Ishikawa (cell line): ENCODE results near the gene TMPRSS7.

Experiments used
- CEBPB ChIP-seq: IDR thresholded peaks from 2 replicates; pipeline ENCODE4 v1.6.1; 2012
- CREB1 ChIP-seq: IDR thresholded peaks from 2 replicates; pipeline ENCODE4 v1.6.1; 2012; ENCODE audit warnings: low read depth
- EGR1 ChIP-seq: IDR thresholded peaks from 2 replicates; pipeline ENCODE4 v1.6.1; 2012
- EP300 ChIP-seq: IDR thresholded peaks from 2 replicates; pipeline ENCODE4 v1.6.1; 2012; ENCODE audit warnings: borderline replicate concordance
- FOXM1 ChIP-seq: IDR thresholded peaks from 2 replicates; pipeline ENCODE4 v1.6.1; 2012; ENCODE audit warnings: low read depth, borderline replicate concordance
- NFIC ChIP-seq: IDR thresholded peaks from 2 replicates; pipeline ENCODE4 v1.6.1; 2012
- RAD21 ChIP-seq: IDR thresholded peaks from 2 replicates; pipeline ENCODE4 v1.6.1; 2012; ENCODE audit warnings: low read depth
- TAF1 ChIP-seq: IDR thresholded peaks from 2 replicates; pipeline ENCODE4 v1.6.1; 2012; ENCODE audit warnings: low read depth, mild to moderate bottlenecking
- TCF12 ChIP-seq: IDR thresholded peaks from 2 replicates; pipeline ENCODE4 v1.6.1; 2012; ENCODE audit warnings: low read depth
- TEAD4 ChIP-seq: IDR thresholded peaks from 2 replicates; pipeline ENCODE4 v1.6.1; 2012
- YY1 ChIP-seq: IDR thresholded peaks from 2 replicates; pipeline ENCODE4 v1.6.1; 2012; ENCODE audit warnings: low read depth
- ZBTB7A ChIP-seq: IDR thresholded peaks from 2 replicates; pipeline ENCODE4 v1.6.1; 2012; ENCODE audit warnings: low read depth
- TF ChIP-seq, protein P1 (sequence below): IDR thresholded peaks from 2 replicates; pipeline ENCODE4 v1.6.1; 2012; ENCODE audit warnings: low read depth, mild to moderate bottlenecking
- TF ChIP-seq, protein P2 (sequence below): IDR thresholded peaks from 2 replicates; pipeline ENCODE4 v1.6.1; 2012
- TF ChIP-seq, protein P3 (sequence below): IDR thresholded peaks from 2 replicates; pipeline ENCODE4 v1.6.1; 2012

TMPRSS7 gene, protein sequence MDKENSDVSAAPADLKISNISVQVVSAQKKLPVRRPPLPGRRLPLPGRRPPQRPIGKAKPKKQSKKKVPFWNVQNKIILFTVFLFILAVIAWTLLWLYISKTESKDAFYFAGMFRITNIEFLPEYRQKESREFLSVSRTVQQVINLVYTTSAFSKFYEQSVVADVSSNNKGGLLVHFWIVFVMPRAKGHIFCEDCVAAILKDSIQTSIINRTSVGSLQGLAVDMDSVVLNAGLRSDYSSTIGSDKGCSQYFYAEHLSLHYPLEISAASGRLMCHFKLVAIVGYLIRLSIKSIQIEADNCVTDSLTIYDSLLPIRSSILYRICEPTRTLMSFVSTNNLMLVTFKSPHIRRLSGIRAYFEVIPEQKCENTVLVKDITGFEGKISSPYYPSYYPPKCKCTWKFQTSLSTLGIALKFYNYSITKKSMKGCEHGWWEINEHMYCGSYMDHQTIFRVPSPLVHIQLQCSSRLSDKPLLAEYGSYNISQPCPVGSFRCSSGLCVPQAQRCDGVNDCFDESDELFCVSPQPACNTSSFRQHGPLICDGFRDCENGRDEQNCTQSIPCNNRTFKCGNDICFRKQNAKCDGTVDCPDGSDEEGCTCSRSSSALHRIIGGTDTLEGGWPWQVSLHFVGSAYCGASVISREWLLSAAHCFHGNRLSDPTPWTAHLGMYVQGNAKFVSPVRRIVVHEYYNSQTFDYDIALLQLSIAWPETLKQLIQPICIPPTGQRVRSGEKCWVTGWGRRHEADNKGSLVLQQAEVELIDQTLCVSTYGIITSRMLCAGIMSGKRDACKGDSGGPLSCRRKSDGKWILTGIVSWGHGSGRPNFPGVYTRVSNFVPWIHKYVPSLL

DNA sequence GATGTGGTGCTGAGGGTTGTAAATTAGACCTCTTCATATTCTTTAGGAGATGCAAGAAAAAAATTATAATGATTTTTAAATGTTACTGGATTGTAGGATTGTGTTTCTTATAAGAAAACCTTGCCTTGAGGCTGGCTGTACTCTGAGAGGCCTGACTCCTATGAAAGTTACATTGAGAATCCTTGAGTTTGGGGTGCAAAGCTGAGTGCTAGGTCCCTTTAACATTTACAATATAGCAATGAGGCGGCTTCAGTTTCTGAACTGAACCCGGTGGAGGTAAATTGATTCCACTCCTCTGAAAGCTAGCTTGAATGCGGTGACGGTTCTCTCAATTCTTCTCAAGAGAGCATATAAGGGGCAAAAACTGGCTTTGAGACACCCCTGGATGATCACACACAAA is at the start of gene TMPRSS7:
TSS of gene TMPRSS7 (plus strand) at position 301 of the 400 bp plus-strand sequence. CDS start 110 bp downstream, outside the sequence.
- no peak for TF ChIP-seq YY1
- no peak for TF ChIP-seq TCF12
- TF ChIP-seq NFIC: no peak
- TF ChIP-seq FOXM1: no peak
- no peak for TF ChIP-seq ZBTB7A
- TF ChIP-seq TEAD4: no peak
- TF ChIP-seq EP300: no peak
- TF ChIP-seq EGR1: no peak
- no peak for TF ChIP-seq RAD21
- TF ChIP-seq CEBPB: no peak
- TF ChIP-seq CREB1: no peak
- TF ChIP-seq, protein P1, sequence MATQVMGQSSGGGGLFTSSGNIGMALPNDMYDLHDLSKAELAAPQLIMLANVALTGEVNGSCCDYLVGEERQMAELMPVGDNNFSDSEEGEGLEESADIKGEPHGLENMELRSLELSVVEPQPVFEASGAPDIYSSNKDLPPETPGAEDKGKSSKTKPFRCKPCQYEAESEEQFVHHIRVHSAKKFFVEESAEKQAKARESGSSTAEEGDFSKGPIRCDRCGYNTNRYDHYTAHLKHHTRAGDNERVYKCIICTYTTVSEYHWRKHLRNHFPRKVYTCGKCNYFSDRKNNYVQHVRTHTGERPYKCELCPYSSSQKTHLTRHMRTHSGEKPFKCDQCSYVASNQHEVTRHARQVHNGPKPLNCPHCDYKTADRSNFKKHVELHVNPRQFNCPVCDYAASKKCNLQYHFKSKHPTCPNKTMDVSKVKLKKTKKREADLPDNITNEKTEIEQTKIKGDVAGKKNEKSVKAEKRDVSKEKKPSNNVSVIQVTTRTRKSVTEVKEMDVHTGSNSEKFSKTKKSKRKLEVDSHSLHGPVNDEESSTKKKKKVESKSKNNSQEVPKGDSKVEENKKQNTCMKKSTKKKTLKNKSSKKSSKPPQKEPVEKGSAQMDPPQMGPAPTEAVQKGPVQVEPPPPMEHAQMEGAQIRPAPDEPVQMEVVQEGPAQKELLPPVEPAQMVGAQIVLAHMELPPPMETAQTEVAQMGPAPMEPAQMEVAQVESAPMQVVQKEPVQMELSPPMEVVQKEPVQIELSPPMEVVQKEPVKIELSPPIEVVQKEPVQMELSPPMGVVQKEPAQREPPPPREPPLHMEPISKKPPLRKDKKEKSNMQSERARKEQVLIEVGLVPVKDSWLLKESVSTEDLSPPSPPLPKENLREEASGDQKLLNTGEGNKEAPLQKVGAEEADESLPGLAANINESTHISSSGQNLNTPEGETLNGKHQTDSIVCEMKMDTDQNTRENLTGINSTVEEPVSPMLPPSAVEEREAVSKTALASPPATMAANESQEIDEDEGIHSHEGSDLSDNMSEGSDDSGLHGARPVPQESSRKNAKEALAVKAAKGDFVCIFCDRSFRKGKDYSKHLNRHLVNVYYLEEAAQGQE: no peak
- TF ChIP-seq, protein P2, sequence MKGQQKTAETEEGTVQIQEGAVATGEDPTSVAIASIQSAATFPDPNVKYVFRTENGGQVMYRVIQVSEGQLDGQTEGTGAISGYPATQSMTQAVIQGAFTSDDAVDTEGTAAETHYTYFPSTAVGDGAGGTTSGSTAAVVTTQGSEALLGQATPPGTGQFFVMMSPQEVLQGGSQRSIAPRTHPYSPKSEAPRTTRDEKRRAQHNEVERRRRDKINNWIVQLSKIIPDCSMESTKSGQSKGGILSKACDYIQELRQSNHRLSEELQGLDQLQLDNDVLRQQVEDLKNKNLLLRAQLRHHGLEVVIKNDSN: no peak
- TF ChIP-seq TAF1: no peak
- TF ChIP-seq, protein P3, sequence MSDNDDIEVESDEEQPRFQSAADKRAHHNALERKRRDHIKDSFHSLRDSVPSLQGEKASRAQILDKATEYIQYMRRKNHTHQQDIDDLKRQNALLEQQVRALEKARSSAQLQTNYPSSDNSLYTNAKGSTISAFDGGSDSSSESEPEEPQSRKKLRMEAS: no peak

DNA sequence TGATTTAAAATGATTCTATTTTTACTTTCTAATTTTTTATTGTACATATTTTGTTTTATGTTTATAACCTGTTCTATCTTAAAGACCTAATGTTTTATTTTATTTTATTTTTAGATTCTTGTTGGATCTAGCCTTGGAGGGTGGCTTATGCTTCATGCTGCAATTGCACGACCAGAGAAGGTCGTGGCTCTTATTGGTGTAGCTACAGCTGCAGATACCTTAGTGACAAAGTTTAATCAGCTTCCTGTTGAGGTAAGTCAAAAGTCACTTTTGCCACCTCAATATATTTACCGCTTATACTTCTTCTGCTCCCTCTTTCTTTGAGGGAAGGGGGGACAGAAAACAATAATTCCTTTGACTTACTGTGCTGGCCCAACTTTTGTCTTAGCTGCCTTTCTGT is 47.7 kb upstream of the TMPRSS7 start:
- TF ChIP-seq, protein P1: no peak
- TF ChIP-seq TAF1: no peak
- TF ChIP-seq FOXM1: no peak
- TF ChIP-seq RAD21: no peak
- no peak for TF ChIP-seq NFIC
- TF ChIP-seq, protein P3: no peak
- no peak for TF ChIP-seq EP300
- TF ChIP-seq TCF12: no peak
- TF ChIP-seq, protein P2: no peak
- no peak for TF ChIP-seq TEAD4
- TF ChIP-seq YY1: no peak
- no peak for TF ChIP-seq ZBTB7A

DNA sequence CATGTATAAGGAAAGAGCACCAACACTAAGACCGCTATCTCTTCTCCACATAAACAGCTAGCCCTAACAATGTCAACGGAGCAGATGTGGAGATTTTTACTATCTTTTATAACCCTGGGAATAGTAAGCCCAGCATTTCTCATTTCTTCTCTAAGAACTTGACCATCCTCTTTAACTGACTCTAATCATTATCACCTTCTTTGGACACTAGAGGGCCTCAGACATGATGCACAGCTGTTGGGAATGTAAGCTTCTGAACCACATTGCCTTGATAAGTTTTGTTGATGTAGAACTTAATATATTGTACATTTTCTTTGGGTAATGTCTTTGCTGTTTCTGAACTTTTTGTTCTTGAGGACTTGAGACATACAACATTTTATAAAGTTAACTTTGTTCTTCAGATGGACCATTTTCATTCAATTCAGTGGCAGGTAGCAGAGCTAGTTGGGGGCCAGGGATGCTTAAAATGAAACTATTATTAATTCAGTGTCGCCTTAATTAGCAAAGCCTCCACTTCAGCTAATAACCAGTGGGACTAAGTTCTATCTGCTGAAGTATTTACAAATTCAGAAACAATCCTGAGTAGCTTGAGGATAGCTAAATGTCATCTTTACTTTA is 45.4 kb upstream of the TMPRSS7 start:
- TF ChIP-seq, protein P2: no peak
- no peak for TF ChIP-seq TEAD4
- no peak for TF ChIP-seq EGR1
- peak; percentile 75 for TF ChIP-seq RAD21
- TF ChIP-seq YY1: no peak
- no peak for TF ChIP-seq ZBTB7A
- TF ChIP-seq, protein P3: no peak
- no peak for TF ChIP-seq NFIC

DNA sequence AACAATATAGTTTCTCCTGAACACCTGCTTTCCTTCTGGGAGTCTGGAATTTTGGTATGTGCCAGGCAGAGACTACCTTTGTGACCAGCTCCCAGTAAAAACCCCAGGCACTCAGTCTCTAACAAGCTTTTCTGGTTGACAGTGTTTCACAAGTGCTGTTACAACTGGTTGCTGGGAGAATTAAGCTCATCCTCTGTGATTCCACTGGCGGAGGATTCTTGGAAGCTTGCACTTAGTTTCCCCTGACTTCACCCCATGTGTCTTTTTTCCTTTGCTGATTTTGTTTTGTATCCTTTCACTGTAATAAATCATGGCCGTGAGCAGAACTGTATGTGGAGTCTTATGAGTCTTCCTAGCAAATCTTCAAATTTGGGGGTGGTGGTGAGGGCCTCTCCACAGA is 41.5 kb upstream of the TMPRSS7 start:
- TF ChIP-seq CREB1 (no peak), NFIC (no peak), EP300 (no peak), YY1 (no peak), ZBTB7A (no peak), RAD21 (no peak), FOXM1 (no peak), TCF12 (no peak), CEBPB (no peak), TEAD4 (no peak), EGR1 (no peak), TAF1 (no peak)
- TF ChIP-seq, protein P1: no peak
- TF ChIP-seq, protein P2: no peak
- TF ChIP-seq, protein P3: no peak
